Liver (tissue), 9 donors: ENCODE data around the gene ATAD3A. TPM values are rescaled to one million over a fixed set of nuclear protein-coding genes. Genes with fewer than 3 reads are reported as not detected.

Experiments
- DNase-seq: peaks from one replicate; pipeline ENCODE4 v3.0.0-alpha.2; 2017; ENCODE audit warnings: low spot score
- H3K27ac ChIP-seq, 2 donors: one replicate each; pipeline ENCODE4 v1.7.0; 2013; ENCODE audit warnings: inconsistent platforms in 2 of 2, low read length in 2 of 2, control low read depth in 1 of 2, low read depth in 1 of 2, mild to moderate bottlenecking in 1 of 2
- H3K27me3 ChIP-seq, 4 donors: one replicate each; pipeline versions ENCODE4 v1.6.1 to v1.7.0; 2013; ENCODE audit warnings: low read length in 3 of 4, inconsistent platforms in 1 of 4, mild to moderate bottlenecking in 1 of 4, moderate library complexity in 1 of 4; ENCODE audit not compliant: control insufficient read depth in 4 of 4, insufficient read depth in 4 of 4
- H3K36me3 ChIP-seq, 4 donors: one replicate each; pipeline versions ENCODE4 v1.6.1 to v1.7.0; 2013; ENCODE audit warnings: low read length in 3 of 4, mild to moderate bottlenecking in 3 of 4, low read depth in 1 of 4, moderate library complexity in 1 of 4; ENCODE audit not compliant: control insufficient read depth in 4 of 4, insufficient read depth in 3 of 4
- H3K4me1 ChIP-seq, 4 donors: one replicate each; pipeline versions ENCODE4 v1.6.1 to v1.7.0; 2013; ENCODE audit warnings: low read length in 3 of 4, mild to moderate bottlenecking in 3 of 4, moderate library complexity in 1 of 4; ENCODE audit not compliant: control insufficient read depth in 4 of 4, insufficient read depth in 4 of 4
- H3K4me3 ChIP-seq, 3 donors: one replicate each; pipeline versions ENCODE4 v1.6.1 to v1.7.0; 2013; ENCODE audit warnings: low read length in 3 of 3, control low read depth in 1 of 3, low read depth in 1 of 3, mild to moderate bottlenecking in 1 of 3
- H3K9ac ChIP-seq, 2 donors: one replicate each; pipeline ENCODE4 v1.7.0; 2013; ENCODE audit warnings: low read length in 2 of 2, mild to moderate bottlenecking in 2 of 2, moderate library complexity in 2 of 2, control low read depth in 1 of 2, low read depth in 1 of 2
- H3K9me3 ChIP-seq, 4 donors: one replicate each; pipeline versions ENCODE4 v1.6.1 to v1.7.0; 2013; ENCODE audit warnings: low read length in 3 of 4; ENCODE audit not compliant: control insufficient read depth in 4 of 4
- CTCF ChIP-seq: fragments of 150-350 bp; IDR thresholded peaks from 2 replicates; pipeline ENCODE4 v1.5.1; 2017; ENCODE audit warnings: improper control_type of control experiment, low read depth, low read length; ENCODE audit not compliant: missing input control
- EGR1 ChIP-seq, 2 donors: IDR thresholded peaks; 2 replicates each; pipeline ENCODE4 v1.6.1; 2016 to 2018; ENCODE audit warnings: antibody characterized with exemption in 2 of 2, low read depth in 2 of 2
- FOXA1 ChIP-seq: IDR thresholded peaks from 2 replicates; pipeline ENCODE4 v1.6.1; 2016; ENCODE audit warnings: antibody characterized with exemption
- FOXA2 ChIP-seq: IDR thresholded peaks from 2 replicates; pipeline ENCODE4 v1.6.1; 2016; ENCODE audit warnings: antibody characterized with exemption
- HNF4A ChIP-seq, 2 donors: conservative IDR thresholded peaks; 2 replicates each; pipeline ENCODE4 v1.6.1; 2016; ENCODE audit warnings: antibody characterized with exemption in 2 of 2, mild to moderate bottlenecking in 2 of 2
- HNF4G ChIP-seq: IDR thresholded peaks from 2 replicates; pipeline ENCODE4 v1.6.1; 2016; ENCODE audit warnings: antibody characterized with exemption
- JUND ChIP-seq, 2 donors: IDR thresholded peaks; 2 replicates each; pipeline ENCODE4 v1.6.1; 2016; ENCODE audit warnings: antibody characterized with exemption in 2 of 2
- MAX ChIP-seq: IDR thresholded peaks from 2 replicates; pipeline ENCODE4 v1.6.1; 2016; ENCODE audit warnings: antibody characterized with exemption
- NR2F2 ChIP-seq: IDR thresholded peaks from 2 replicates; pipeline ENCODE4 v1.6.1; 2016; ENCODE audit warnings: antibody characterized with exemption
- RAD21 ChIP-seq, 2 donors: IDR thresholded peaks; 2 replicates each; pipeline ENCODE4 v1.6.1; 2016; ENCODE audit warnings: antibody characterized with exemption in 2 of 2, mild to moderate bottlenecking in 2 of 2
- RXRA ChIP-seq, 2 donors: IDR thresholded peaks; 2 replicates each; pipeline ENCODE4 v1.6.1; 2017 to 2018; ENCODE audit warnings: antibody characterized with exemption in 2 of 2, mild to moderate bottlenecking in 1 of 2
- SP1 ChIP-seq: IDR thresholded peaks from 2 replicates; pipeline ENCODE4 v1.6.1; 2018; ENCODE audit warnings: antibody characterized with exemption, mild to moderate bottlenecking
- TAF1 ChIP-seq: conservative IDR thresholded peaks from 2 replicates; pipeline ENCODE4 v1.6.1; 2016; ENCODE audit warnings: antibody characterized with exemption, mild to moderate bottlenecking
- YY1 ChIP-seq: IDR thresholded peaks from 2 replicates; pipeline ENCODE4 v1.6.1; 2016; ENCODE audit warnings: antibody characterized with exemption, mild to moderate bottlenecking
- ZBTB33 ChIP-seq: IDR thresholded peaks from 2 replicates; pipeline ENCODE4 v1.6.1; 2016; ENCODE audit warnings: antibody characterized with exemption
- WGBS: extraction: QIAGEN DNeasy Blood & Tissue Kit; methylation state at CpG from one replicate; pipeline ENCODE4 v1.1.7; 2013; 5-methylcytosine and 5-hydroxymethylcytosine counted together
- polyA plus RNA-seq, 2 donors: library from polyadenylated mRNA; stranded (reverse) in 1 of 2; unstranded in 1 of 2; fragments of 200-250 nt in 1 of 2; fragments of >200 nt in 1 of 2; fragmentation: Nextera tagmentation in 1 of 2; extraction: Ambion mirVana in 1 of 2; gene quantifications; one replicate each; pipeline versions ENCODE4 v1.2.1 to v1.2.3, GENCODE V29; 2013 to 2015
- total RNA-seq, 2 donors: library from RNA; depleted of rRNA; stranded (reverse); fragments of >200 nt; gene quantifications; one replicate each; pipeline ENCODE4 v1.2.3, GENCODE V29; 2014
- donor health status: healthy.
- donor health status: healthy.
- donor health status: healthy.
- donor health status: healthy.
- donor health status: healthy.

ATAD3A gene
- total and polyA plus RNA-seq, 4 donors: 7.2 to 20.0 (median 15.8) TPM

- H3K9me3 ChIP-seq: peaks cover 0 to 2% (median 0%) of the 10 kb centered on the region in 4 donors
- no peak overlapping the region for H3K27ac ChIP-seq
- H3K27me3 ChIP-seq: no peaks in the 10 kb centered on the region
- no peak for TF ChIP-seq HNF4A (conservative IDR thresholded peaks at IDR 0.05)
- TF ChIP-seq EGR1 (IDR thresholded peaks at IDR 0.05; ENCODE audit: low read depth in 2 of 2): no peak
- TF ChIP-seq RAD21 (IDR thresholded peaks at IDR 0.05): no peak
- TF ChIP-seq RXRA (IDR thresholded peaks at IDR 0.05): no peak
- TF ChIP-seq HNF4G: no peak
- no peak for TF ChIP-seq SP1
- TF ChIP-seq CTCF: no peak
- no peak for TF ChIP-seq FOXA2
- TF ChIP-seq YY1: no peak
- TF ChIP-seq ZBTB33: no peak
- no peak for TF ChIP-seq TAF1
- TF ChIP-seq FOXA1: no peak
- H3K9ac ChIP-seq: no peak overlapping the region
- WGBS: 96% methylated on average over 66 of the region's 66 CpGs
- no peaks in the 10 kb centered on the region for H3K4me1 ChIP-seq
- no peaks in the 10 kb centered on the region for H3K36me3 ChIP-seq
- no peak overlapping the region for H3K4me3 ChIP-seq
- no peak for DNase-seq
Observed at GRCh38 chr1:1535201-1536018, 23.4 kb downstream of the ATAD3A start.

- Histone ChIP-seq H3K27ac (no peak overlapping the region), H3K9me3 (peaks cover 0 to 2% (median 0%) of the 10 kb centered on the region in 4 donors), H3K9ac (no peak overlapping the region), H3K4me3 (no peak overlapping the region), H3K27me3 (no peaks in the 10 kb centered on the region), H3K36me3 (peaks cover 0 to 3% (median under 1%) of the 10 kb centered on the region in 4 donors), H3K4me1 (peaks cover 0 to 7% (median 5%) of the 10 kb centered on the region in 4 donors)
- DNase-seq: no peak
- TF ChIP-seq JUND (IDR thresholded peaks at IDR 0.05): no peak
- TF ChIP-seq SP1: no peak
- TF ChIP-seq MAX: no peak
- TF ChIP-seq RAD21 (IDR thresholded peaks at IDR 0.05): no peak
- no peak for TF ChIP-seq YY1
- no peak for TF ChIP-seq HNF4G
- no peak for TF ChIP-seq TAF1
- no peak for TF ChIP-seq NR2F2
- 89% methylated on average over 48 of the region's 48 CpGs for whole genome bisulfite sequencing
Observed at GRCh38 chr1:1536019-1536937, 24.3 kb downstream of the ATAD3A start.
